Measurements from ENCODE around the gene CACNG3. TPM values are rescaled to one million over a fixed set of nuclear protein-coding genes. Genes with fewer than 3 reads are reported as not detected.

CACNG3 gene
- total RNA-seq, 1 donor from 2014 or later: not detected

DNA sequence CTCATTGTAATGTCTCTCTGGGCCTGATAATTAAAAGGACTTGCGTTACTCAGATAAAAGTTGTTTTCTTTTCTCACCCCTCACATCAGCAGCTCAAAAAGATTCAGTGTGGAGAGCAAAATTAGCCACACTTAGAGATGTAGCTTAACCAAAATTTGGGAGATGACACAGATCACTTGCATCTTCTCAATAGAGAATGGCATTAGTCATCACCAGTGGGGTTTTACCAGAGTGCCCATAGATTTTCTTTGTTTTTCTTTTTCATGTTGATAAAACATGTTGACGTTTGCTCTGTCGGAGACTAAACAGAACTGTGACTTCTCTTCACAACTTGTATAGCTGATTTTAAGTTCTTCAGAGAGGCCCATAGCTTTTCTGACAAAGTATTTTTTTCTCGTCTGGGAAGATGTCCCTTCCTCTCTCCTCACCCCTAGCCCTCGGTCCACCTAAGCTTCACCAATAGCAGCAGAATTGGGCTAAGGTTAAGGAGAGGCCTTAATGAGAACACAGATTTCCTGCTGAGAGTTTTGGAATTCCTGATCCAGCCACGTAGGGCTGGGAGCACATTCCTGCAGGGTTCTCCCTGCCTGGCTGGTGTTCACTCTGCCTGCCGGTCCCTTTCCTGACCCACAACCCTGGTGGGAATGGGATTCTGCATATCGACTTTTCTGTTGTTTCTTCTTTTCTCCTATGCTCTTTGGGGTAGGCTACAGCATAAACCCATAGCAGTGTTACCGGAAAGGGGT, 92.6 kb downstream of the CACNG3 start:
- Mint-ChIP-seq H3K4me1 (ENCODE audit: unreplicated experiment) (no peaks in the 10 kb centered on the region), H3K27me3 (ENCODE audit: unreplicated experiment) (no peaks in the 10 kb centered on the region), H3K27ac (ENCODE audit: unreplicated experiment) (no peak overlapping the region), H3K9me3 (ENCODE audit: unreplicated experiment) (no peaks in the 10 kb centered on the region), H3K36me3 (ENCODE audit: unreplicated experiment) (no peaks in the 10 kb centered on the region), H3K4me3 (ENCODE audit: unreplicated experiment) (no peak overlapping the region)
- no peak for DNase-seq (ENCODE audit: extremely low spot score, unreplicated experiment)
- TF ChIP-seq, protein P1, sequence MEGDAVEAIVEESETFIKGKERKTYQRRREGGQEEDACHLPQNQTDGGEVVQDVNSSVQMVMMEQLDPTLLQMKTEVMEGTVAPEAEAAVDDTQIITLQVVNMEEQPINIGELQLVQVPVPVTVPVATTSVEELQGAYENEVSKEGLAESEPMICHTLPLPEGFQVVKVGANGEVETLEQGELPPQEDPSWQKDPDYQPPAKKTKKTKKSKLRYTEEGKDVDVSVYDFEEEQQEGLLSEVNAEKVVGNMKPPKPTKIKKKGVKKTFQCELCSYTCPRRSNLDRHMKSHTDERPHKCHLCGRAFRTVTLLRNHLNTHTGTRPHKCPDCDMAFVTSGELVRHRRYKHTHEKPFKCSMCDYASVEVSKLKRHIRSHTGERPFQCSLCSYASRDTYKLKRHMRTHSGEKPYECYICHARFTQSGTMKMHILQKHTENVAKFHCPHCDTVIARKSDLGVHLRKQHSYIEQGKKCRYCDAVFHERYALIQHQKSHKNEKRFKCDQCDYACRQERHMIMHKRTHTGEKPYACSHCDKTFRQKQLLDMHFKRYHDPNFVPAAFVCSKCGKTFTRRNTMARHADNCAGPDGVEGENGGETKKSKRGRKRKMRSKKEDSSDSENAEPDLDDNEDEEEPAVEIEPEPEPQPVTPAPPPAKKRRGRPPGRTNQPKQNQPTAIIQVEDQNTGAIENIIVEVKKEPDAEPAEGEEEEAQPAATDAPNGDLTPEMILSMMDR (IDR thresholded peaks at IDR 0.05): no peak

DNA sequence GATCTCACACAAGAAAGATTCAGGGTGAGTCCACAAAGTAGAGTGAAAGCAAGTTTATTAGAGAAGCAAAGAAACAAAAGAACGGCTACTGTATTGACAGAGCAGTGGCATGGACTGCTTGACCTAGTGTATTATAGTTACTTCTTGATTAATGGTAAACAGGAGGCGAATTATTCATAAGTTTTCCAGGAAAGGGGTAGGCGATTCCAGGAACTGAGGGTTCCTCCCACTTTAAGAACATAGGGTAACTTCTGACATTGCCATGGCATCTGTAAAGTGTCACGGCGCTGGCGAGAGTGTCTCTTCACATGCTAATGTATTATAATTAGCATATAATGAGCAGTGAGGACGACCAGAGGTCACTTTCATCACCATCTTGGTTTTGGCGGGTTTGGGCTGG, 93.2 kb downstream of the CACNG3 start:
- Mint-ChIP-seq H3K27me3 (ENCODE audit: unreplicated experiment) (no peaks in the 10 kb centered on the region), H3K9me3 (ENCODE audit: unreplicated experiment) (no peaks in the 10 kb centered on the region), H3K4me3 (ENCODE audit: unreplicated experiment) (no peak overlapping the region), H3K27ac (ENCODE audit: unreplicated experiment) (no peak overlapping the region), H3K4me1 (ENCODE audit: unreplicated experiment) (no peaks in the 10 kb centered on the region), H3K36me3 (ENCODE audit: unreplicated experiment) (no peaks in the 10 kb centered on the region)
- DNase-seq (ENCODE audit: extremely low spot score, unreplicated experiment): no peak
- TF ChIP-seq, protein P1 (IDR thresholded peaks at IDR 0.05): no peak

DNA sequence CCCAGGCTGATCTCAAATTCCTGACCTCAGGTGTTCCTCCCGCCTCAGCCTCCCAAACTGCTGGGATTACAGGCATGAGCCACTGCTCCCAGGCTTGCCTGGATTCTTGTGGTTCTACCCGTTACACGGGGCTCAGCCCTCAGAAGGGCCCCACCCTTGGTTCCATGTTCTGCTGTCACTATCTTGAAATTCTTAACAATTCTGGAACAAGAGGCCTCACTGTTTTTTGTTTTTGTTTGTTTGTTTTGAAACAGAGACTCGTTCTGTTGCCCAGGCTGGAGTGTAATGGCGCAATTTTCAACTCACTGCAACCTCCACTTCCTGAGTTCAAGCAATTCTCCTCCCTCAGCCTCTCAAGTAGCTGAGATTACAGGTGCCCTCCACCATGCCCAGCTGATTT, 96.6 kb downstream of the CACNG3 start:
- no peaks in the 10 kb centered on the region for H3K9me3 Mint-ChIP-seq (ENCODE audit: unreplicated experiment)

DNA sequence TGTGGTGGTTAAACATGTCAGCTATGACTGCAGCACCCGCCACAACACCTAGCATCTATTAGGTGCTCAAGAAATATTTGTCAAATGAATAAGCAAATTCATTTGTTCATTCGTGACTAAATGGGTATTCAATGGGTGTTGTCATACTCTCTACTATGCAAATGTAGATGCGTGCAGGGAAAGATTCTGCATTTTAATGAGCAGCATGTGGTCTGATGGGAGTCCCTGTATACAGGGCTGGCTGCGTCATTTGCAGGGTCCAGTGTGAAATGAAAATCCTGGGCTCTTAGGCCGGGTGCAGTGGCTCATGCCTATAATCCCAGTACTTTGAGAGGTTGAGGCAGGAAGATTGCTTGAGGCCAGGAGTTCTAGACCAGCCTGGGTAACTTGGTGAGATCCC, 97.5 kb downstream of the CACNG3 start:
- Mint-ChIP-seq H3K27me3 (ENCODE audit: unreplicated experiment) (no peaks in the 10 kb centered on the region), H3K9me3 (ENCODE audit: unreplicated experiment) (no peaks in the 10 kb centered on the region), H3K36me3 (ENCODE audit: unreplicated experiment) (no peaks in the 10 kb centered on the region), H3K4me1 (ENCODE audit: unreplicated experiment) (no peaks in the 10 kb centered on the region), H3K27ac (ENCODE audit: unreplicated experiment) (no peak overlapping the region), H3K4me3 (ENCODE audit: unreplicated experiment) (no peak overlapping the region)
- TF ChIP-seq, protein P1 (IDR thresholded peaks at IDR 0.05): no peak
- no peak for DNase-seq (ENCODE audit: extremely low spot score, unreplicated experiment)

More for the DNA sequence above, 96.6 kb downstream of the CACNG3 start:
- Mint-ChIP-seq H3K27me3 (ENCODE audit: unreplicated experiment) (no peaks in the 10 kb centered on the region), H3K36me3 (ENCODE audit: unreplicated experiment) (no peaks in the 10 kb centered on the region), H3K27ac (ENCODE audit: unreplicated experiment) (no peak overlapping the region), H3K4me3 (ENCODE audit: unreplicated experiment) (no peak overlapping the region), H3K4me1 (ENCODE audit: unreplicated experiment) (no peaks in the 10 kb centered on the region)
- DNase-seq (ENCODE audit: extremely low spot score, unreplicated experiment): no peak
- TF ChIP-seq, protein P1 (IDR thresholded peaks at IDR 0.05): no peak

DNA sequence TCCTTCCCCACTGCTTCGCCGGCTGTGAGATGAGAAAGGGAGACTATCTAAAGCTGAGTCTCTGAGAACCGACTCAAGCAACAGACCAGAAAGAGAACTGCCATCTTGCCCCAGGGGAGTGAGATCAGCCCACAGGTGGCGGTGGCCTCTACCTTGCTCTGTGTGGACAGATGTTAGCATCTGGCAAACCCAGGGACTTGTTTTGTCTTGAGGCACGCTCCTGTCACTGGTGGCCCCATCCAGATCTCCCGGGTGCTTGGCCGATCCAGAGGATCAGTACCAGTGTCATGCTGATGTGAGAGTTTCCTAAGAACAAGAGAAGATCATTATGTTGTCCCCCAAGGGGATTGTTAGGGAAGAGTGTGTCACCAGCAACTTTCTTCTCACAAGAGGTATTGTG, 101.4 kb downstream of the CACNG3 start:
- Mint-ChIP-seq H3K27ac (ENCODE audit: unreplicated experiment) (no peak overlapping the region), H3K9me3 (ENCODE audit: unreplicated experiment) (no peaks in the 10 kb centered on the region), H3K4me3 (ENCODE audit: unreplicated experiment) (no peak overlapping the region), H3K4me1 (ENCODE audit: unreplicated experiment) (no peaks in the 10 kb centered on the region), H3K36me3 (ENCODE audit: unreplicated experiment) (no peaks in the 10 kb centered on the region), H3K27me3 (ENCODE audit: unreplicated experiment) (no peaks in the 10 kb centered on the region)
- TF ChIP-seq, protein P1 (IDR thresholded peaks at IDR 0.05): no peak
- no peak for DNase-seq (ENCODE audit: extremely low spot score, unreplicated experiment)

Measured in osteocyte (in vitro differentiated cells).